Breast epithelium (tissue), 3 donors: Measurements from ENCODE around the gene PC.

Experiments
- POLR2A ChIP-seq: fragments of 450-650 bp; IDR thresholded peaks from one replicate; pipeline ENCODE4 v1.6.1; 2016; ENCODE audit warnings: antibody characterized with exemption, mild to moderate bottlenecking, moderate library complexity
- TF ChIP-seq, protein P1 (sequence below), 3 donors: fragments of 450-650 bp; IDR thresholded peaks; one replicate each; pipeline ENCODE4 v1.5.1; 2016 to 2017; ENCODE audit warnings: antibody characterized with exemption in 3 of 3, mild to moderate bottlenecking in 3 of 3, moderate library complexity in 3 of 3

DNA sequence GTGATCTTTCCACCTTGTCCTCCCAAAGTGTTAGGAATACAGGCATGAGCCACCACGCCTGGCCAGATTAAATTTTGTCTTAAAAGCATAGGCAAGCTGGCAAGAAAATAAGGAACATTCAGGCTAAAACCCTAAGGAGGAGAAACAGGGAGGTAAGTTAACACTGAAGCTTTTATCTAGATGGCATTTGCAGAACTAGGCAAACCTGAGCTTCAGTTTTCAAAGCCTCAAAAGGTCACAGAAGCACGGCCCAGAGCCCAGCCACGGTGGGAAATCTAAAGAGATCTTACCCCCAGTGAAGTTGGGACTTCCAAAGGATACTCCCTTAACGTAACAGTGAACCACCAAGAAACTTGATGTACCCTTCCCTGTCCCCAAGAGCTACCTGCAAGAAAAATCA is 28.4 kb downstream of the PC start:
- TF ChIP-seq, protein P1, sequence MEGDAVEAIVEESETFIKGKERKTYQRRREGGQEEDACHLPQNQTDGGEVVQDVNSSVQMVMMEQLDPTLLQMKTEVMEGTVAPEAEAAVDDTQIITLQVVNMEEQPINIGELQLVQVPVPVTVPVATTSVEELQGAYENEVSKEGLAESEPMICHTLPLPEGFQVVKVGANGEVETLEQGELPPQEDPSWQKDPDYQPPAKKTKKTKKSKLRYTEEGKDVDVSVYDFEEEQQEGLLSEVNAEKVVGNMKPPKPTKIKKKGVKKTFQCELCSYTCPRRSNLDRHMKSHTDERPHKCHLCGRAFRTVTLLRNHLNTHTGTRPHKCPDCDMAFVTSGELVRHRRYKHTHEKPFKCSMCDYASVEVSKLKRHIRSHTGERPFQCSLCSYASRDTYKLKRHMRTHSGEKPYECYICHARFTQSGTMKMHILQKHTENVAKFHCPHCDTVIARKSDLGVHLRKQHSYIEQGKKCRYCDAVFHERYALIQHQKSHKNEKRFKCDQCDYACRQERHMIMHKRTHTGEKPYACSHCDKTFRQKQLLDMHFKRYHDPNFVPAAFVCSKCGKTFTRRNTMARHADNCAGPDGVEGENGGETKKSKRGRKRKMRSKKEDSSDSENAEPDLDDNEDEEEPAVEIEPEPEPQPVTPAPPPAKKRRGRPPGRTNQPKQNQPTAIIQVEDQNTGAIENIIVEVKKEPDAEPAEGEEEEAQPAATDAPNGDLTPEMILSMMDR (IDR thresholded peaks at IDR 0.05), result no peak
- no peak for TF ChIP-seq POLR2A
